Panc1 (cell line): ENCODE data around the gene ZKSCAN1. TPM values are rescaled to one million over a fixed set of nuclear protein-coding genes. Genes with fewer than 3 reads are reported as not detected.
"Not testable (repeated sequence)": the region's sequence is repeated elsewhere in the genome, so short reads cannot be mapped to it uniquely, and the experiment has no call there.

Source experiments
- ATAC-seq: fragments of 200-7000 bp; cut with Tn5 transposase; 2 replicates; pipeline ENCODE4 v1.9.1; 2020; ENCODE audit warnings: mild to moderate bottlenecking, moderate library complexity
- BruUV-seq: library from RNA; stranded (reverse); fragments of 400-500 nt; replicated peaks from 2 replicates; lab custom pipeline; 2021; lab: Mats Ljungman, UMichigan
- CTCF ChIA-PET: fragments of 300-600 bp; sonication (Branson Sonifier 250); formaldehyde crosslinking; loops from one replicate; lab custom pipeline; 2022; ENCODE audit warnings: antibody characterized with exemption; lab: Charles Lee
- POLR2A ChIA-PET: fragments of 300-600 bp; sonication (Branson Sonifier 250); formaldehyde crosslinking; loops from one replicate; lab custom pipeline; 2022; ENCODE audit warnings: antibody characterized with exemption; lab: Charles Lee
- DNase-seq: peaks from one replicate; pipeline ENCODE4 v3.0.0-alpha.2; 2010; ENCODE audit warnings: low read depth, low spot score
- H3K27ac ChIP-seq: 2 replicates; pipeline ENCODE4 v1.5.1; 2011; ENCODE audit warnings: mild to moderate bottlenecking, low read length, inconsistent platforms
- H3K27me3 ChIP-seq: fragments of 200-500 bp; sonication (Bioruptor generic); 2 replicates; pipeline ENCODE4 v1.6.0; 2014; ENCODE audit warnings: low read length, inconsistent platforms; ENCODE audit not compliant: control insufficient read depth, insufficient read depth
- H3K36me3 ChIP-seq: fragments of 200-500 bp; sonication (Bioruptor generic); 2 replicates; pipeline ENCODE4 v1.5.1; 2014; ENCODE audit warnings: inconsistent platforms, mild to moderate bottlenecking, low read length, moderate library complexity; ENCODE audit not compliant: control insufficient read depth, insufficient read depth
- H3K4me1 ChIP-seq: 2 replicates; pipeline ENCODE4 v1.5.1; 2011; ENCODE audit warnings: inconsistent platforms, mild to moderate bottlenecking, low read length, moderate library complexity; ENCODE audit not compliant: control insufficient read depth, insufficient read depth
- H3K4me3 ChIP-seq, 2 experiments: 2 replicates each; pipeline ENCODE4 v1.5.1; 2011 to 2012; ENCODE audit warnings: low read depth in 2 of 2, low read length in 2 of 2, mild to moderate bottlenecking in 2 of 2, inconsistent platforms in 1 of 2, moderate library complexity in 1 of 2
- H3K9me3 ChIP-seq: fragments of 200-500 bp; sonication (Bioruptor generic); 2 replicates; pipeline ENCODE4 v1.5.1; 2014; ENCODE audit warnings: low read depth, mild to moderate bottlenecking, inconsistent platforms, low read length, moderate library complexity; ENCODE audit not compliant: control insufficient read depth, insufficient read depth
- POLR2AphosphoS5 ChIP-seq: IDR thresholded peaks from 2 replicates; pipeline ENCODE4 v1.6.1; 2012; ENCODE audit warnings: mild to moderate bottlenecking, low read depth, low read length, moderate library complexity
- REST ChIP-seq, 2 experiments: IDR thresholded peaks; 2 replicates each; pipeline ENCODE4 v1.6.1; 2011 to 2012; ENCODE audit warnings: low read depth in 2 of 2, control low read depth in 1 of 2, low read length in 1 of 2, mild to moderate bottlenecking in 1 of 2, moderate library complexity in 1 of 2; ENCODE audit not compliant: insufficient read depth in 1 of 2
- SIN3A ChIP-seq: IDR thresholded peaks from 2 replicates; pipeline ENCODE4 v1.6.1; 2012; ENCODE audit warnings: low read depth, mild to moderate bottlenecking, low read length, moderate library complexity, borderline replicate concordance; ENCODE audit not compliant: insufficient read depth
- TCF7L2 ChIP-seq: IDR thresholded peaks from 2 replicates; pipeline ENCODE4 v1.6.1; 2011; ENCODE audit warnings: mild to moderate bottlenecking, low read depth, low read length, inconsistent platforms
- in situ Hi-C: cut with HindIII; loops from 2 replicates; pipeline ENCODE4 v1.10.0; 2016; ENCODE audit warnings: low sequenced_read_pairs, low pct_unique_long_range_greater_than_20kb
- intact Hi-C: fragments of 100-400 bp; cut with micrococcal nuclease; formaldehyde crosslinking; loops from one replicate; pipeline ENCODE4 v1.10.0; 2022; ENCODE audit not compliant: unreplicated experiment
- total RNA-seq: library from RNA; stranded (reverse); gene quantifications from one replicate; pipeline ENCODE4 v1.2.1, GENCODE V29; 2021; ENCODE audit not compliant: unreplicated experiment
- TF ChIP-seq, protein P1 (sequence below): fragments of 450-650 bp; IDR thresholded peaks from 2 replicates; pipeline ENCODE4 v1.5.1; 2017; ENCODE audit warnings: mild to moderate bottlenecking

ZKSCAN1 gene
- total RNA-seq, 1 experiment from 2014 or later: 55.5 TPM

GRCh38 chr7:99969813-99970212 lies 45.6 kb upstream of the ZKSCAN1 start:
- DNase-seq, H3K9me3 ChIP-seq, H3K4me1 ChIP-seq, BruUV-seq, in situ Hi-C loops, H3K27me3 ChIP-seq, intact Hi-C loops, H3K4me3 ChIP-seq, POLR2A ChIA-PET, H3K27ac ChIP-seq, ATAC-seq, H3K36me3 ChIP-seq: not testable (repeated sequence)
- CTCF ChIA-PET: interaction anchor here (0.7 kb wide), 1 partner anchor 34 kb away, joined by 3 read pairs; no protein-coding TSS in a partner anchor

GRCh38 chr7:99971242-99971641 lies 44.2 kb upstream of the ZKSCAN1 start:
- intact Hi-C loops (no loop called here), in situ Hi-C loops (no loop called here)
- Histone ChIP-seq H3K36me3 (no peaks in the 10 kb centered on the region), H3K27me3 (0 out of 2 replicates have a peak, but pooled peaks cover 3% of the 10 kb centered on the region), H3K4me3 (no peak overlapping the region), H3K27ac (no peak overlapping the region), H3K4me1 (no peaks in the 10 kb centered on the region), H3K9me3 (no peaks in the 10 kb centered on the region)
- DNase-seq (no peak), ATAC-seq (no peak)
- no peak for TF ChIP-seq POLR2AphosphoS5
- TF ChIP-seq TCF7L2: no peak
- no peak for TF ChIP-seq REST (IDR thresholded peaks at IDR 0.05; ENCODE audit: insufficient read depth in 1 of 2, low read depth in 2 of 2, low read length in 1 of 2)
- TF ChIP-seq SIN3A: no peak
- TF ChIP-seq, protein P1, sequence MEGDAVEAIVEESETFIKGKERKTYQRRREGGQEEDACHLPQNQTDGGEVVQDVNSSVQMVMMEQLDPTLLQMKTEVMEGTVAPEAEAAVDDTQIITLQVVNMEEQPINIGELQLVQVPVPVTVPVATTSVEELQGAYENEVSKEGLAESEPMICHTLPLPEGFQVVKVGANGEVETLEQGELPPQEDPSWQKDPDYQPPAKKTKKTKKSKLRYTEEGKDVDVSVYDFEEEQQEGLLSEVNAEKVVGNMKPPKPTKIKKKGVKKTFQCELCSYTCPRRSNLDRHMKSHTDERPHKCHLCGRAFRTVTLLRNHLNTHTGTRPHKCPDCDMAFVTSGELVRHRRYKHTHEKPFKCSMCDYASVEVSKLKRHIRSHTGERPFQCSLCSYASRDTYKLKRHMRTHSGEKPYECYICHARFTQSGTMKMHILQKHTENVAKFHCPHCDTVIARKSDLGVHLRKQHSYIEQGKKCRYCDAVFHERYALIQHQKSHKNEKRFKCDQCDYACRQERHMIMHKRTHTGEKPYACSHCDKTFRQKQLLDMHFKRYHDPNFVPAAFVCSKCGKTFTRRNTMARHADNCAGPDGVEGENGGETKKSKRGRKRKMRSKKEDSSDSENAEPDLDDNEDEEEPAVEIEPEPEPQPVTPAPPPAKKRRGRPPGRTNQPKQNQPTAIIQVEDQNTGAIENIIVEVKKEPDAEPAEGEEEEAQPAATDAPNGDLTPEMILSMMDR: no peak
- POLR2A ChIA-PET: no interaction called here
- CTCF ChIA-PET: interaction anchor here (0.6 kb wide), 1 partner anchor 58 kb away, joined by 4 read pairs; no protein-coding TSS in a partner anchor
- BruUV-seq: no TSS peak

DNA sequence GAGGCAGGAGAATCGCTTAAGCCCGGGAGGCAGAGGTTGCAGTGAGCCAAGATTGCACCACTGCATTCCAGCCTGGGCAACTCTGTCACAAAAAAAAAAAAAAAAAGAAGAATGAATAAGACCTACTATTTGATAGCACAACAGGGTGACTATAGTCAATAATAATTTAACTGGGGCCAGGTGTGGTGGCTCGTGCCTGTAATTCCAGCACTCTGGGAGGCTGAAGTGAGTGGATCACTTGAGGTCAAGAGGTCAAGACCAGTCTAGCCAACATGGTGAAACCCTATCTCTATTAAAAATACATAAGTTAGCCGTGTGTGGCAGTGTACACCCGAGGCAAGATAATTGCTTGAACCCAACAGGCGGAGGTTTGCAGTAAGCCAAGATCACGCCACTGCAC lies 41.6 kb upstream of the ZKSCAN1 start:
- ATAC-seq, H3K27ac ChIP-seq, H3K4me1 ChIP-seq, CTCF ChIA-PET, intact Hi-C loops, in situ Hi-C loops, DNase-seq, H3K9me3 ChIP-seq, BruUV-seq, POLR2A ChIA-PET, H3K36me3 ChIP-seq, H3K4me3 ChIP-seq, H3K27me3 ChIP-seq: not testable (repeated sequence)
